GM21447 (cell line): ENCODE results near the gene E2F3.
A peak's percentile ranks its signal among the peaks of the same experiment; 100 is the strongest.

Experiments
- ATAC-seq: cut with Tn5 transposase; IDR thresholded peaks from one replicate; pipeline ENCODE4 v1.9.1; 2021; ENCODE audit not compliant: unreplicated experiment

Gene E2F3

DNA sequence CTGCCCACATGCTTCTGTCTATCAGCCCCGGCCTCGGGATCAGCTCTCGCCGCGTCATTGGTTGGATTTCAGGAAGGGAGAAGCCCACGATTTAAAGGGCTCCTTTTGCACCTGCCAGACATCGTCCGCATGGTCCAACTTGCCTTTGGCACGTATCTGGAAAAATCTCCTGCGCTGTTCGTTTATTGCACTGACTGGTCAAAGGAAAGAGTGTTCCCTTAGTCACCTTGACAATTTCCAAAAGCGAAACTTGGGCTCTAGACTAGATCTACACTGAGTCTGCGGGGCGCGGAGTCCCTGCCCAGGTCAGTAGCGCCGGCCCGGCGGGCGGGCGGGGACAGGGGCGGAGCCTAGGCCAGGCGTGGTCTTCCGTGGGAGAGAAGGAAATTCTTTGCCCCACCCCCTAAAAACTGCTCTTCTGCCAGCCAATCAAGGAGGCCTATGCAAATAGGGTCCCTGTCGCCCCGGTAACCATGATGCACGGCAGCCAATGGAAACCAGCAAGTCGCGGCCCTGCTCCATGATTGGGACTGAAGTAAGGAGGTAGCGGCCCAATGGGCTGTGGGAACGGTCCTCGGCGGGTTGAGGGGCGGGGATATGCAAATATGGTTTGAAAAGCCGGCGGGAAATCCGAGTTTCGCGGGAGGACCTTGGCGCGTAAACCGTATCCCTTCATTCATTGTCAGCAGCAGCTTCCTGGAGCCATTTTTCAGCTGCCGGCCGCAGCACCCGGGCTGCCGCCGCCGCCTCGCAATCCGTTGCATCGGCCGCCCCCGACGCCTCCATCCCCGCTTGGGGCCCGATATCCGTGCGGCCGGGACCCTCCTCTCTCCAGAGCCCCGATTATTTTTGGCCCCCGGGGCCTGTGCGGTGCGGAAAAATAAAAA is at the start of gene E2F3:
TSS of gene E2F3 (plus strand) at position 675 of the 887 bp plus-strand sequence. CDS start 354 bp downstream, outside the sequence.
- peak; percentile 81 for ATAC-seq

DNA sequence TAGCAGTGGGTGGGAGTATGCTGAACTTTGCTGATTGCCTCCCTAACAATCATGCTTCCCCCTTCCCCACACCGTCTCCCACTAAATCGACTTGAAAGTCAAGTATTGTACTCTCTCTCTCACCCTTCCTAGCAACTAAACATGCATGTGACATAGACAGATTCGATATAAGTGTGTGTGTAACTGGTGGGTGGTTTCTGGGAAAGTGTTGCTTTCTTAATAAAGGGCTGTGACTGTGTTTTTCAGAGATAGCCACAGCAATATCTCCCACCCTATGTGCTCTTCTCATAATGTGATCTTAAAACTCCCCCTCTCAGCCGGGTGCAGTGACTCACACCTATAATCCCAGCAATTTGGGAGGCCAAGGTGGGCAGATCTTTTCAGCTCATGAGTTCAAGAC is 49.3 kb upstream of the E2F3 start:
- no peak for ATAC-seq

DNA sequence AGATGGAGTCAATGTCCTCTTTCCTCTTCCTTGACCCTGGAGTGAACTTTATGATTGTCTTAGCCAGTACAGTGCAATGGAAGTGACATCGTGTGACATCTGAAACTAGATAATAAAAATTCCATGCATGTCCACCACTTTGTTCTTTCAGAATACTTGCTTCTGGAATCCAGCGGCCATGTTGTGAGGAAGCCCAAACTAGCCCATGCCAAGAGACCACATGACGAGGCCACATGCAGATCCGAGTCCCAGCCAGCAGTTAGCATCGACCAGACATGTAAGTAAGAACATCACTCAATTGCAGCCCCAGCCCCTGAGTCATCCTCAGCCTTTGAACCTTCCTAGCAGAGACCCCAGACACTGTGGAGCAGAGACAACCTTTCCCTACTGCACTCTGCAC is 48.5 kb upstream of the E2F3 start:
- ATAC-seq, result no peak

DNA sequence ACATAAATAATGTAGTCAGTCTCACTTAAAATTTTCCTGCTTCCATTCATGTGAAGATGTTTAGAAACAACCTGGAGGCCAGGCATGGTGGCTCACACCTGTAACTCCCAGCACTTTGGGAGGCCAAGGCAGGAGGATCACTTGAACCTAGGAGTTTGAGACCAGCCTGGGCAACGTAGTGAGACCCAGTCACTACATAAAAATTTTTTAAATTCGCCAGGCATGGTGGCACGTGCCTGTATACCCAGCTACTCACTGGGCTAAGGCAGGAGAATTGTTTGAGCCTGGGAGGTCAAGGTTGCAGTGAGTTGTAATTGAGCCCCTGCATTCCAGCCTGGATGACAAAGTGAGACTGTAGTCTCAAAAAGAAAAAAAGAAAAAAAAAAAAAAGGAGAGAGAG is 47.3 kb upstream of the E2F3 start:
- ATAC-seq, result no peak

DNA sequence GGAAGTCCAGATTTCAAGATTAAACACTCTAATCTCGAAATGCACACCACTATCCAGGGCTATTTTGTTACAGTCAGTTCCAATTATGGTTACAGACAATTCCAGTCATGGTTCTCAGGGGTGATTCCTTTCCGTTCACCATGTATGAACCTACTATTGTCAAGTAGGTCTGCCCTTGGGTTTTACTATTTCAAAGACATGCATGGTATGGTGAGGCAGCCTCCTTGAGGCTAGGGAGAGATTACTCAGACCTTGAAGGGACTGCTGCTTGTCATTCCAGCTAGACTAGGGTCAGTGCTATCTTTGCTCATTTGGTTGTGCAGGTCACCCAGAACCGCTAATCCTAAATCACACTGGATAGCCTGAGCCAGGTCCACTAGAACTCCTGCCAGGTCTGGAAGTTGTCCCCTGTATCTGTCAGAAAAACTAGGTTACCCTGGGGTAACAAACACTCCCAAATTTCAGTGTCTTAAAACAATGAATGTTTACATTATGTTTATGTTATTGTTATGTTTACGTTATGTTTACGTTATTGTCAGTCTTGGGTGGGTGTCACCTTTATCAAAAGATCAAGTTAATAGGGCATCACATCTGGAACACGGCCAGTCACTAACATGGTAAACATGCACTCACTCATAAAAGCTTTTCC is 41.1 kb upstream of the E2F3 start:
- ATAC-seq, result no peak

DNA sequence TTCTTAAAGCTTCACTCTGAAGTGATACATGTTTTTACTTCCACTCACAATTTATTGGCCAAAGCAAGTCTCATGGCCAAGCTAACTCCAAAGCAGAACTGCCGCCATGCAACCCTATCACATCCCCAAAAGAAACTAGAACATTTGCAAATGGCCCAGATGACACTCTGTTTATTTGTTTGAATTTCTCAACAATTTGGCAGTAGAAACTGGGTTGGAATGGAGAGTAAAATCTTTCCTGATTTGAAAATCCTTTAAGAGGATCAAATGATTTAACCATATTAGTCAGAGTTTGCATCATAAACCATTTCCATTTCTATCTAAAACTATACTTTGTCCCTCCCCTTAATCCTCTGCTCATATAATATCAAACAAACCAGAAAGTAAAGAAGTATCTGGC is 39.1 kb upstream of the E2F3 start:
- ATAC-seq, result no peak

DNA sequence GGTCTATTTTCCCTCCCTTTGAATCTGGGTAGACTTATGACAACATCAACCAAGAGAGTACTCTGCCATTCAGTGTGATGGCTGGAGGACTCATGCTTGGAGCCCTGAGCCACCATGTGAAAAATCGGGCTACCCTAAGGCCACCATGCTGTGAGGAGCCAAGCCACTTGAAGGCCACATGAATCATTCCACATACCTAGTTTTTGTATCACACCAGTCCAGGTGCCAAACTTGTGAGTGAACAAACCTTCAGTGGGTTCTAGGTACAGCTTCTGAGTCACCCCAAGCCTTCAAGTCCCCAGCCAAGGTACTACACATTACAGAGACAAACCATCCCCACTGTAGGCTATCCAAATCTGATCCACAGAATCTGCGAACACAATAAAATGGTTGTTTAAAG is 37.4 kb upstream of the E2F3 start:
- ATAC-seq, result no peak

DNA sequence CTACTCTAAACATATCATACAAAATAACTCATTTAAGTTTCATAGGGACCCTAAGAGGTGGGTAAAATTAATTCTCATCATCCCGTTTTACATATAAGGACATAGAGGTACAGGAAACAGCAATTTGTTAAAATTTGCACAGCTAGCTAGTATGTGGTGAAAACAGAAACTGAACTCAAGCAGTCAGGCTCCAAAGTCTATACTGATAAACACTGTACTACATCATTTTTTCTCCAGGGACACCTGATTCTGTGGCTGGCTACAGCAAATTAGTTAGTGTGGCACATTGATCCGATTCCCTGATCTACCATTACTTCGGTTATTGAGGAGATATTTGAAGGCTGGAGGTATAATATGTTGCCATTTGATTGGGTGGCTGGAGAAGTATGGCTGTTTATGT is 36.2 kb upstream of the E2F3 start:
- ATAC-seq, result peak; percentile 82

DNA sequence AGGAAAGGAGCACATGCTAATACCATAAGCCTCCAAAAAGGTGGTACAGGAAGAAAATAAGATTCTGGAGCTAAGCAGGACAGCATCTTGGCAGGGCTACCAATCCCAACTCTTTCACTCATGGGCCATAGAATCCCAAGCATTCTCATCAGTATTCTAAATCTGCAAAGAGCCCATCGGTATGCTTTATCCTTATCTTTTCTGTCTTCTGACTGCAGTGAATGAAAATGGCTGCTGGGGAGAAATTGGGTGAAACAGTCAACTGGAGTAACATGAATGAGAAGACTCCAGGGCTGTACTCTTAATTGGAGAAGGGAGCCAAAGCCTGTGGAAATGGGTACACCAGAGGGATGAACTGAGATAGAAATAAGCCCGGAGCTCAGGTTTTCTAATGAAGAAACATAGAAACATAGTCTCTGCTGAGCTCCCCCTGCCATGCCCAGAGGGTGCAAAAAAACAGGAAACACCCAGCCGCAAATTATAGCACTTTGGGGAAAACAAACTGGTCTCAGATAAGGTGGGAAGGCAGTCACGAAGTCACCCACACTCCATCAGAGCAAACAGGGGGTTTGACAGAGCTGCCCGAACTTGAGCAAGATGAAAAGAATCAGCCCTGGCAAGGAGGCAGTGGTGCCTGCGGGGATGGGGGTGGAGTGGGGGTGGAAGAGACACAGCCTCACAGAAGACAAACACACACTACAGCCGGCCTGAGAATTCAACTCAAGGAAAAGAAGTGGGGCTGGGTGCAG is 35.4 kb upstream of the E2F3 start:
- no peak for ATAC-seq

DNA sequence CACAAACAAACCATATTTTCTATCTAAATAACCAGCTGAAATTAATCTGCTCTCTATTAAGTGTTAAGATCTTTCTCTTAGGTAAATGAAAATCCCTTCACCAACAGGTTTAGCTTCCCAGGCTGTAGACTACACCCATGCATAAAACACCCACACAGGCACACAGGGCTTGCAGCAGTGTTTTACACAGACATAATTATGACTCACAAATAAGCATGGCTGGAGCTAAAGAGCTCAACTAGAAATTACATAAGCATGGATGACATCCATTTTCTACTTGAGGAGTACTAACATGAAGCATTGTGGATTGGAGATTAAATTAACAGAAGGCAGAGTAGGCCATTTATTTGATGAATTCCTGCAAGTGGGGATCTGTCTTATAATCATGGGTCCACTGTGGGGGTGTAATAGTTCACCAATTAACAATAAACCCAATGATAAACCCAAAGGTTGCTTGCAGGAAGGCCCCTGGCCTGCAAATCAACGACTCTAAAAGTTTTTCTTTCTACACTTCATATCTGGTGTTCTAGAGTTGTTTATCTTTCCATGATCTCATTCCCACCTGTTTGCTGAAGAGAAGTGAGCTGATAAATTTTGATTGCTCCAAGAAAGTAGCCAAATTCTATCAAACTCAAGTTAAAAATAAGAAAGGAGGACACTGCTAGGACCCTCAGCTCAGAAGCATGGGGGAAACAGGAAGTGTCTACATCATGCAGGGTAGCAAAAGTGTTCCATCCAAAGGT is 33.8 kb upstream of the E2F3 start:
- ATAC-seq, result no peak

DNA sequence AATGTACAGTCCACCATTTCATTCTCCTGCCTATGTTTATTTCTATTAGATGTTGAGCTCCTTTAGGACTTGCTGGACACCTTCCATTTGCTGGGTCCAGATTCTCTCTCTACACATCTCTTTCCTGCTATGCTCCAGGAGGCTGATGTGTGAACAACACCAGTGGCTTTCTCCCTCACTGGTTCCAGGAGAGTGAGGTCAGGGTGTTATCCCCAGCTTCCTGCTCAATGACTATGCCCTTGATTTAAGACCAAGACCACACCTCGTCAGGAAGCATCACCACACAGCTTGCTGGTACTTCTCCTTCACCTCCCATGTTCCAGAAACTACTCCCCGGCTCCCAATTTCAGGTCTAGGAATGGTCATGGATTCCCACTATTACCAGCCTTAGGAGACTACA is 31.3 kb upstream of the E2F3 start:
- no peak for ATAC-seq

DNA sequence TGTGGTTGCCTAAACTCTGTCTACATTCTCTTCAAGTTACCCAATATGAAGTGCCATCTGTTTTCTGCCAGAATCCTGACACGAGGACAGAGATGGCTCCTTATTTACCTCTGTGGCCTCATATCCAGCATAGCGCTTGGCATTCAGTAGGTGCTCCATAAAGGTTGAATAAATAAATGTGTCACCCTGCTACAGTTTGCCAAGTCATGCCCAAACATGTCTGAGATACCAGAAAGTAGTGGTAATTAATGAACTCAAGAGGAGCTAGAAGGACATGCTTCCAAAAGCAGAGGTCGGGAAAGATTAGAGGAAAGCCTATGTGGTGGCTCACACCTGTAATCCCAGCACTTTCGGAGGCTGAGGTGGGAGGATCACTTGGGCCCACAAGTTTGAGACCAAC is 30.9 kb upstream of the E2F3 start:
- no peak for ATAC-seq

DNA sequence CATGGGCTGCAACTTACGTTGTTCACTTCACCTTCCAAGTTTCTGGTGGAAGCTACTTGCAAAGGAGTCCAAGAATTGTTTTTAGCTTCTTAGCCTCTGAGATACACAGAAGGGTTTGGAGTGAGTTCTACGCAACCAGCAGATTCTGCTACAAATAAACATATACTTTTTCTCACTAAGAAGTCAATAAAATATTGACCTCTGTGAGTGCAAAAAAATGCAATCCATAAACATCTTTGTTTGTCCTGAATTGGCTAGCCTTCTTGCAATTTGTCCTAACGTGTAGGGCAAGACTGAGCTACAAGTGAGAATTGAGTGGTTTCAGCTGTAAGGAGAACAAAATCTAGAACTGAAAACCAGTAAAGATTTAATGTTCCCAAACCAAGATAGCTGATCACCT is 26.2 kb upstream of the E2F3 start:
- no peak for ATAC-seq

DNA sequence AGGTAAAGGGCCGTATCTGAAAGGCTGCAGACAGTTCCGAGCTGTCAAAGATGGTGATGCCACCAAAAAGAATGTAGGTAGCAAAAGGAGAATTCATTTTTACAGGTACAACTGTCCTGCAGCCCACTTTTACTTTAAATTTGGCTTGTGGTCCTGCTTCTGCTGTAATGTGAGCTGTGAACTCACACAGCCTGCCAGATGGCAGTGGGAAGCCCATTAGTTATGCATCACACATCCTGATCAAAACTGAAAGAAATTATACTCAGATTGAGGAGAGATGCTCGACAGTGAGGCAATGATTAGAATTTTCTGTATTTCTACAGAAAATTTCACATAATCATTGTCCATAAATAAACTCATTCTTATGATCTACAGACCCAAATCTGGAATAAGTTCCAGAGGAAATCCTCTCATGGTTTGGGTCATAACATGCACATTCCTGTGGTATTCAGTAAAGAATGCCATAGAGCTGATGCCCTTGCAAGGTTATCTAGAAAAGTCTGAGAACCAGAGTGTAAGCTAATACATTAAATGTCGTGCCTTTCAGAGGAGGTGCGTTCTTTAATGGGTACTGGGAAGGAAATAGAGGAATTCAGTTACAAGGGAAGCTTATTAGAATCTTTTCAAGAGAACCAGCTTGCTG is 23.9 kb upstream of the E2F3 start:
- no peak for ATAC-seq

DNA sequence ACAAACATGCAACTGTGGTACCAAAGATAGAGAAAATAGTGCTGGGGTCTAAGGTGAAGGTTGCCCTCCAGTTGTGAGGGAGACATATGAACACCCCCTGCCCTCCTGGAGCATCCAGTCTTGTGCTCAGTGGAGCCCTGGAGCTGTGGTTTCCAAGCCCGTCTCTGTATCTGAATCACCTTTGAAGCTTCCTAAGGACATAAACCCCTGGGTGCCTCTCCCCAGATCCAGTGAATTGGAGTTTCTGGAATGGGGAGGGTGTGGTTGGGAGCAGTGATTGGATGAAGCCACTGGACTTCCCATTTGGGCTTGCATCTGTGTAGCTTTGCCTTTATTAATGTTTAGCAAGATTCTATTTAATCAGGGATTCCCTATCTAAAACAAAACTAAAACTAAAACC is 22.4 kb upstream of the E2F3 start:
- ATAC-seq, result no peak

DNA sequence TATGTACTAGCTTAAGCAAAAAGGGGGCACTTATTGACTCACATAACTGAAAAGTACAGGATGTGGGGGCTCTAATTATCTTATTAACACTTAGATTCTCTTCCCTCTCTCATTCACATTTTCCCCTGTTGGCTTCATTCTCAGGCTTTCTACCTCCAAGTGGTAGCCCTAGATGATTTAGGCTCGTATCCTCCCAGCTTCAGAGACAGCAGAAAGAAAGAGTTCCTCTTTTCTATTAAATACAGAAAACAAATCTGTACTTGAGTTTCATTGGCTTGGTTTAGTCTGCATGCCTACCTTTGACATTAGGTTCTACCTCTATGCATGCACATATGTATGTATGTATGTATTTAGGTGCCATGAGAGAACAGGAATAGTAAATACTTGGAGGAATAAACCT is 15.5 kb upstream of the E2F3 start:
- no peak for ATAC-seq

DNA sequence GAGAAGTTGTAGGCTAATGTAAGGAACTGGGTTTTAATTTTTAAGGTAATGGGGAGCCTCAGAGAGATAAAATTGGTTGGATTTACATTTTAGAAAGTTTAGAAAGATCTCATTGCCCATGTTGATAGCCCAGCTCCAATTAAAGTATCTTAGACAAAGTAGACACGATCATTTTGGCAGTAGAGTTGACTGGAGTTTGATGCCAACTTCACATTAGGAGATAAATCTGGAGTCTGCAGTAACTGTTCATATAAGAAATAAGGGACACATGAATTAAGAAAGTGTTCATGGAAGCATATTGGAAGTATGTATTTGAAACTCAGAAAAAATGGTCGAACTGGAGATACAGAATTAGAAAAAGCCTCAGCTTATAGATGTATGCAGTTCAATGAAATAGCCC is 12.6 kb upstream of the E2F3 start:
- no peak for ATAC-seq

DNA sequence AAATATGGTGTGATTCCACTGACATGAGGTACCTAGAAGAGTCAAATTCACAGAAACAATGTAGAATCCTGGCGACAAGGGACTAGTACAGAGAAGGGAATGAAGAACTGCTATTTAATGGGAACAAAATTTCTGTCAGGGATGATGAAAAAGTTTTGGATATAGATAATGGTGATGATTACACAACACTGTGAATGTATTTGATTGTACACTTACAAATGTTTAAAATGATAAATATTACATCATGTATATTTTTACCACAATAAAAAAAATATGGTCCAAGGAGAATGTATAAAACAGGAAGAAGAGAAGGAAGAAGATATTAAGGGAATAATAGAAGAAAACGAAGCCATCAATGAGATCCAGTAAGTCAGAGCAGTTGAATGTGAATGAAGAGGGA is 8.4 kb upstream of the E2F3 start:
- ATAC-seq, result no peak

DNA sequence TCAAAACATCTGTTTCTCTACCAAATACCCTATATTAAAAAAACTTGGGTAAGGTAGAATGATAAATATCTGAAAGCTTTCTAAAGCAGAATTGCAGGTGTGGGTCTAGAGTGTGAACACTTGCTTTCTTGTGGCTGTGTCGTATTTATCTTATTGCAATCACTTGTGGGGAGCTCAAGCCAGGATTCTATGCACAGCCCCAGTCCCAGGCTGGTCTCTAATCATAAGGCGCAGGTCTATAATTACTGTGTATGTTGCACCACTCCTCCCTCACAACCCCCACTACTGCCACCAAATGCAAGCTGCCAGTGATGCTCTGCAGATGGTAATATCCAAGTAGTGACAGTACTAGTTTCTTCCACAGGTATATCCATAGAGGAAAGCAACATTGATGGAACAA is 2.2 kb upstream of the E2F3 start:
- ATAC-seq, result no peak

DNA sequence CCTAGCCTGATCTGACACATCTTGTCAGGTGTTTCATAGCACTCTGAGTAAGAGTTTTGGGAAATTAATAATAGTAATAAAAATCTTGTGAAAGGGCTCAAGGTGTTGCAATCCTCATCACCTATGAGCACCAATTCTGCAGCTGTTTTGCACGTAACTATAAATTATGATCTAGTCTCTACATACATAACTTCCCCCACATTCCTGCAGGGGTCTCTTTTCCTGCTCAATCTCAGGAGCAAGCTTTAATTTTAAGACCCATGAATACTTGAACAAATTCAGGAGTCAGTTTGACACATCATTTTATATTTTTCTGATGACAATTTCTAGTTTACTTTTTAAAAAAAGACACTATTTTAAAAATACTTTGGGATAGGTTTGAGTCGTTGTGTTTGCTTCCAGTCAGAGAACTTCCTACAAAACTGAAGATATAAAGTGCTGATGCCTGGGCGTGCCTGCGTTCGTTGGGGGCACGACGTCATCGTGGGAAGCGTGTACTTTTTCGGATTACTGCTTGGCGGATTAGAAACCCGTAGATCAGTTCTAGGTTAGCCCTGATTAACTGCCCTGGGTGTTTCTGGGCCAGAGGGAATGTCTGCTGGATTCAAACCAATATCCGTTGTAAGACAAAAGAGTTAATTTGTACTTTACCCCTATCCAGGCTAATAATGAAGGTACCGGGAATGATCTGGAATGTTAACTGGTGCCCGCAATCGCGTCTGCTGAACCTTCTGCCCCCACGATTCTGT is 1.0 kb upstream of the E2F3 start:
- no peak for ATAC-seq
